Liver (tissue), 9 donors: Measurements from ENCODE around the gene DCC. TPM values are rescaled to one million over a fixed set of nuclear protein-coding genes. Genes with fewer than 3 reads are reported as not detected.

ENCODE experiments used
- DNase-seq: peaks from one replicate; pipeline ENCODE4 v3.0.0-alpha.2; 2017; ENCODE audit warnings: low spot score
- H3K27ac ChIP-seq, 2 donors: one replicate each; pipeline ENCODE4 v1.7.0; 2013; ENCODE audit warnings: inconsistent platforms in 2 of 2, low read length in 2 of 2, control low read depth in 1 of 2, low read depth in 1 of 2, mild to moderate bottlenecking in 1 of 2
- H3K27me3 ChIP-seq, 4 donors: one replicate each; pipeline versions ENCODE4 v1.6.1 to v1.7.0; 2013; ENCODE audit warnings: low read length in 3 of 4, inconsistent platforms in 1 of 4, mild to moderate bottlenecking in 1 of 4, moderate library complexity in 1 of 4; ENCODE audit not compliant: control insufficient read depth in 4 of 4, insufficient read depth in 4 of 4
- H3K36me3 ChIP-seq, 4 donors: one replicate each; pipeline versions ENCODE4 v1.6.1 to v1.7.0; 2013; ENCODE audit warnings: low read length in 3 of 4, mild to moderate bottlenecking in 3 of 4, low read depth in 1 of 4, moderate library complexity in 1 of 4; ENCODE audit not compliant: control insufficient read depth in 4 of 4, insufficient read depth in 3 of 4
- H3K4me1 ChIP-seq, 4 donors: one replicate each; pipeline versions ENCODE4 v1.6.1 to v1.7.0; 2013; ENCODE audit warnings: low read length in 3 of 4, mild to moderate bottlenecking in 3 of 4, moderate library complexity in 1 of 4; ENCODE audit not compliant: control insufficient read depth in 4 of 4, insufficient read depth in 4 of 4
- H3K4me3 ChIP-seq, 3 donors: one replicate each; pipeline versions ENCODE4 v1.6.1 to v1.7.0; 2013; ENCODE audit warnings: low read length in 3 of 3, control low read depth in 1 of 3, low read depth in 1 of 3, mild to moderate bottlenecking in 1 of 3
- H3K9ac ChIP-seq, 2 donors: one replicate each; pipeline ENCODE4 v1.7.0; 2013; ENCODE audit warnings: low read length in 2 of 2, mild to moderate bottlenecking in 2 of 2, moderate library complexity in 2 of 2, control low read depth in 1 of 2, low read depth in 1 of 2
- H3K9me3 ChIP-seq, 4 donors: one replicate each; pipeline versions ENCODE4 v1.6.1 to v1.7.0; 2013; ENCODE audit warnings: low read length in 3 of 4; ENCODE audit not compliant: control insufficient read depth in 4 of 4
- EGR1 ChIP-seq, 2 donors: IDR thresholded peaks; 2 replicates each; pipeline ENCODE4 v1.6.1; 2016 to 2018; ENCODE audit warnings: antibody characterized with exemption in 2 of 2, low read depth in 2 of 2
- FOXA1 ChIP-seq: IDR thresholded peaks from 2 replicates; pipeline ENCODE4 v1.6.1; 2016; ENCODE audit warnings: antibody characterized with exemption
- FOXA2 ChIP-seq: IDR thresholded peaks from 2 replicates; pipeline ENCODE4 v1.6.1; 2016; ENCODE audit warnings: antibody characterized with exemption
- GABPA ChIP-seq, 2 donors: IDR thresholded peaks in 1 of 2; conservative IDR thresholded peaks in 1 of 2; 2 replicates each; pipeline ENCODE4 v1.6.1; 2016; ENCODE audit warnings: antibody characterized with exemption in 2 of 2, mild to moderate bottlenecking in 1 of 2, moderate library complexity in 1 of 2
- HNF4A ChIP-seq, 2 donors: conservative IDR thresholded peaks; 2 replicates each; pipeline ENCODE4 v1.6.1; 2016; ENCODE audit warnings: antibody characterized with exemption in 2 of 2, mild to moderate bottlenecking in 2 of 2
- HNF4G ChIP-seq: IDR thresholded peaks from 2 replicates; pipeline ENCODE4 v1.6.1; 2016; ENCODE audit warnings: antibody characterized with exemption
- JUND ChIP-seq, 2 donors: IDR thresholded peaks; 2 replicates each; pipeline ENCODE4 v1.6.1; 2016; ENCODE audit warnings: antibody characterized with exemption in 2 of 2
- RAD21 ChIP-seq, 2 donors: IDR thresholded peaks; 2 replicates each; pipeline ENCODE4 v1.6.1; 2016; ENCODE audit warnings: antibody characterized with exemption in 2 of 2, mild to moderate bottlenecking in 2 of 2
- RXRA ChIP-seq, 2 donors: IDR thresholded peaks; 2 replicates each; pipeline ENCODE4 v1.6.1; 2017 to 2018; ENCODE audit warnings: antibody characterized with exemption in 2 of 2, mild to moderate bottlenecking in 1 of 2
- SP1 ChIP-seq: IDR thresholded peaks from 2 replicates; pipeline ENCODE4 v1.6.1; 2018; ENCODE audit warnings: antibody characterized with exemption, mild to moderate bottlenecking
- TAF1 ChIP-seq: conservative IDR thresholded peaks from 2 replicates; pipeline ENCODE4 v1.6.1; 2016; ENCODE audit warnings: antibody characterized with exemption, mild to moderate bottlenecking
- YY1 ChIP-seq: IDR thresholded peaks from 2 replicates; pipeline ENCODE4 v1.6.1; 2016; ENCODE audit warnings: antibody characterized with exemption, mild to moderate bottlenecking
- WGBS: extraction: QIAGEN DNeasy Blood & Tissue Kit; methylation state at CpG from one replicate; pipeline ENCODE4 v1.1.7; 2013; 5-methylcytosine and 5-hydroxymethylcytosine counted together
- polyA plus RNA-seq, 2 donors: library from polyadenylated mRNA; stranded (reverse) in 1 of 2; unstranded in 1 of 2; fragments of 200-250 nt in 1 of 2; fragments of >200 nt in 1 of 2; fragmentation: Nextera tagmentation in 1 of 2; extraction: Ambion mirVana in 1 of 2; gene quantifications; one replicate each; pipeline versions ENCODE4 v1.2.1 to v1.2.3, GENCODE V29; 2013 to 2015
- total RNA-seq, 2 donors: library from RNA; depleted of rRNA; stranded (reverse); fragments of >200 nt; gene quantifications; one replicate each; pipeline ENCODE4 v1.2.3, GENCODE V29; 2014
- TF ChIP-seq, protein P1 (sequence below): IDR thresholded peaks from 2 replicates; pipeline ENCODE4 v1.6.1; 2016; ENCODE audit warnings: antibody characterized with exemption, mild to moderate bottlenecking
- TF ChIP-seq, protein P2 (sequence below): IDR thresholded peaks from 2 replicates; pipeline ENCODE4 v1.6.1; 2016; ENCODE audit warnings: antibody characterized with exemption
- TF ChIP-seq, protein P3 (sequence below): fragments of 150-350 bp; IDR thresholded peaks from 2 replicates; pipeline ENCODE4 v1.5.1; 2017; ENCODE audit warnings: improper control_type of control experiment, low read depth, low read length; ENCODE audit not compliant: missing input control
- donor health status: healthy.
- donor health status: healthy.
- donor health status: healthy.
- donor health status: healthy.
- donor health status: healthy.

Gene DCC
- total and polyA plus RNA-seq, 4 donors, result under 0.01 to 0.03 TPM; not detected in 2

DNA sequence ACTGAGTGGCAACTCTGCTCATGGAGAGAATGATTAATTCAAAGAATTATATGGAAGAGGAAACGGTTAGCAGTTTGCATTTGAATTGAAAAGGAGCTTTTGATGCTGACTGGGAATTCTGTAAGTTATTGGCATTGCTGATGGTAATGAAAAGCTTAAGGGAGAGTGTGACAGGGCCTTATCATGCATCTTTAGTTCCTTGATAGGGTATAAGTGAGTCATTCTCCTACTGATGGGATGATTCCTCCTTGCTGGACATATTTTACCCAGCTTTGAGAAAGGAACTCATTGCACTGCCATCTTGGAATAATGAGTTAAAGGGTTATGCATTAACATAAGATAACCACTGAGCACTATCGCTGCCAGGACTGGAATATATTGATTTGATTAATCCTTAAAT lies 740.7 kb downstream of the DCC start:
- Histone ChIP-seq H3K36me3 (no peaks in the 10 kb centered on the region), H3K4me1 (no peaks in the 10 kb centered on the region), H3K27ac (no peak overlapping the region), H3K27me3 (peaks cover 0 to 2% (median 0%) of the 10 kb centered on the region in 4 donors), H3K9me3 (no peaks in the 10 kb centered on the region), H3K4me3 (no peak overlapping the region), H3K9ac (no peak overlapping the region)
- DNase-seq, result no peak
- TF ChIP-seq HNF4A (conservative IDR thresholded peaks at IDR 0.05) (no peak), JUND (IDR thresholded peaks at IDR 0.05) (no peak), FOXA2 (no peak), YY1 (no peak), GABPA (IDR thresholded peaks at IDR 0.05 in 1 of 2, conservative IDR thresholded peaks at IDR 0.05 in 1 of 2) (no peak), SP1 (no peak), HNF4G (no peak), RXRA (IDR thresholded peaks at IDR 0.05) (no peak), FOXA1 (no peak), EGR1 (IDR thresholded peaks at IDR 0.05; ENCODE audit: low read depth in 2 of 2) (no peak), RAD21 (IDR thresholded peaks at IDR 0.05) (no peak), TAF1 (no peak)
- TF ChIP-seq, protein P1, sequence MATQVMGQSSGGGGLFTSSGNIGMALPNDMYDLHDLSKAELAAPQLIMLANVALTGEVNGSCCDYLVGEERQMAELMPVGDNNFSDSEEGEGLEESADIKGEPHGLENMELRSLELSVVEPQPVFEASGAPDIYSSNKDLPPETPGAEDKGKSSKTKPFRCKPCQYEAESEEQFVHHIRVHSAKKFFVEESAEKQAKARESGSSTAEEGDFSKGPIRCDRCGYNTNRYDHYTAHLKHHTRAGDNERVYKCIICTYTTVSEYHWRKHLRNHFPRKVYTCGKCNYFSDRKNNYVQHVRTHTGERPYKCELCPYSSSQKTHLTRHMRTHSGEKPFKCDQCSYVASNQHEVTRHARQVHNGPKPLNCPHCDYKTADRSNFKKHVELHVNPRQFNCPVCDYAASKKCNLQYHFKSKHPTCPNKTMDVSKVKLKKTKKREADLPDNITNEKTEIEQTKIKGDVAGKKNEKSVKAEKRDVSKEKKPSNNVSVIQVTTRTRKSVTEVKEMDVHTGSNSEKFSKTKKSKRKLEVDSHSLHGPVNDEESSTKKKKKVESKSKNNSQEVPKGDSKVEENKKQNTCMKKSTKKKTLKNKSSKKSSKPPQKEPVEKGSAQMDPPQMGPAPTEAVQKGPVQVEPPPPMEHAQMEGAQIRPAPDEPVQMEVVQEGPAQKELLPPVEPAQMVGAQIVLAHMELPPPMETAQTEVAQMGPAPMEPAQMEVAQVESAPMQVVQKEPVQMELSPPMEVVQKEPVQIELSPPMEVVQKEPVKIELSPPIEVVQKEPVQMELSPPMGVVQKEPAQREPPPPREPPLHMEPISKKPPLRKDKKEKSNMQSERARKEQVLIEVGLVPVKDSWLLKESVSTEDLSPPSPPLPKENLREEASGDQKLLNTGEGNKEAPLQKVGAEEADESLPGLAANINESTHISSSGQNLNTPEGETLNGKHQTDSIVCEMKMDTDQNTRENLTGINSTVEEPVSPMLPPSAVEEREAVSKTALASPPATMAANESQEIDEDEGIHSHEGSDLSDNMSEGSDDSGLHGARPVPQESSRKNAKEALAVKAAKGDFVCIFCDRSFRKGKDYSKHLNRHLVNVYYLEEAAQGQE, result no peak
- TF ChIP-seq, protein P2, sequence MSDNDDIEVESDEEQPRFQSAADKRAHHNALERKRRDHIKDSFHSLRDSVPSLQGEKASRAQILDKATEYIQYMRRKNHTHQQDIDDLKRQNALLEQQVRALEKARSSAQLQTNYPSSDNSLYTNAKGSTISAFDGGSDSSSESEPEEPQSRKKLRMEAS, result no peak
- 59% methylated on average over 2 of the region's 2 CpGs for WGBS

DNA sequence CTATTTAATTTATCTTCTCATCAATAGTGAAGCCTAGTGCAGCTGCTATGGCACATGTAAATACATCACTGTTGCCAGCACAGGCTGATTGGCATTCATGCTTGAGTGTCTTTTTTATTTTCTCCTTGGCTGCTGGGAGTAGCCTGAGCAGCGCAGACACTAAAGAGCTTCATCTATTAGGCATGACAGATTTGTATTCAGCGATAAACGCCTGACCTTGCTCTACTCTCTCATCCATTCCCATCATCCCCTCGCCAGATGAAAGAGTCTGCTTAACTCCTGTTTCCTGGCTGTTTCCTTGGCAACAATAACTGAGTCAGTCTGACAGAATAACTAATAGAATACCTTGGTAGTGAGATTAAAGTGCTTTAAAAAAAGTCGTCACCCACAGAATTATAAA lies 753.6 kb downstream of the DCC start:
- TF ChIP-seq FOXA2, result no peak
- no peak for TF ChIP-seq HNF4G
- no peak for TF ChIP-seq FOXA1
- TF ChIP-seq, protein P3, sequence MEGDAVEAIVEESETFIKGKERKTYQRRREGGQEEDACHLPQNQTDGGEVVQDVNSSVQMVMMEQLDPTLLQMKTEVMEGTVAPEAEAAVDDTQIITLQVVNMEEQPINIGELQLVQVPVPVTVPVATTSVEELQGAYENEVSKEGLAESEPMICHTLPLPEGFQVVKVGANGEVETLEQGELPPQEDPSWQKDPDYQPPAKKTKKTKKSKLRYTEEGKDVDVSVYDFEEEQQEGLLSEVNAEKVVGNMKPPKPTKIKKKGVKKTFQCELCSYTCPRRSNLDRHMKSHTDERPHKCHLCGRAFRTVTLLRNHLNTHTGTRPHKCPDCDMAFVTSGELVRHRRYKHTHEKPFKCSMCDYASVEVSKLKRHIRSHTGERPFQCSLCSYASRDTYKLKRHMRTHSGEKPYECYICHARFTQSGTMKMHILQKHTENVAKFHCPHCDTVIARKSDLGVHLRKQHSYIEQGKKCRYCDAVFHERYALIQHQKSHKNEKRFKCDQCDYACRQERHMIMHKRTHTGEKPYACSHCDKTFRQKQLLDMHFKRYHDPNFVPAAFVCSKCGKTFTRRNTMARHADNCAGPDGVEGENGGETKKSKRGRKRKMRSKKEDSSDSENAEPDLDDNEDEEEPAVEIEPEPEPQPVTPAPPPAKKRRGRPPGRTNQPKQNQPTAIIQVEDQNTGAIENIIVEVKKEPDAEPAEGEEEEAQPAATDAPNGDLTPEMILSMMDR, result no peak
- Histone ChIP-seq H3K4me3 (no peak overlapping the region), H3K36me3 (no peaks in the 10 kb centered on the region), H3K9ac (no peak overlapping the region), H3K27me3 (peaks cover 0 to 2% (median 0%) of the 10 kb centered on the region in 4 donors), H3K27ac (no peak overlapping the region), H3K9me3 (no peaks in the 10 kb centered on the region), H3K4me1 (no peaks in the 10 kb centered on the region)
- DNase-seq, result no peak
- 70% methylated on average over 5 of the region's 5 CpGs for WGBS
